IPS-18a (cell line): ENCODE results near the gene PLXNA2.

Experiments used
- H3K27ac ChIP-seq: one replicate; pipeline ENCODE4 v1.5.1; 2013; ENCODE audit warnings: low read length
- H3K27me3 ChIP-seq: one replicate; pipeline ENCODE4 v1.6.1; 2013; ENCODE audit warnings: mild to moderate bottlenecking, low read length; ENCODE audit not compliant: control insufficient read depth, insufficient read depth
- H3K36me3 ChIP-seq: one replicate; pipeline ENCODE4 v1.6.1; 2013; ENCODE audit warnings: low read depth, low read length; ENCODE audit not compliant: control insufficient read depth
- H3K4me1 ChIP-seq: one replicate; pipeline ENCODE4 v1.6.1; 2013; ENCODE audit warnings: low read depth, low read length; ENCODE audit not compliant: control insufficient read depth
- H3K4me3 ChIP-seq: one replicate; pipeline ENCODE4 v1.5.1; 2013; ENCODE audit warnings: low read length
- H3K9ac ChIP-seq: one replicate; pipeline ENCODE4 v1.6.1; 2013; ENCODE audit warnings: mild to moderate bottlenecking, low read length, moderate library complexity
- H3K9me3 ChIP-seq: one replicate; pipeline ENCODE4 v1.6.1; 2013; ENCODE audit warnings: low read depth, low read length; ENCODE audit not compliant: control insufficient read depth

PLXNA2 gene

DNA sequence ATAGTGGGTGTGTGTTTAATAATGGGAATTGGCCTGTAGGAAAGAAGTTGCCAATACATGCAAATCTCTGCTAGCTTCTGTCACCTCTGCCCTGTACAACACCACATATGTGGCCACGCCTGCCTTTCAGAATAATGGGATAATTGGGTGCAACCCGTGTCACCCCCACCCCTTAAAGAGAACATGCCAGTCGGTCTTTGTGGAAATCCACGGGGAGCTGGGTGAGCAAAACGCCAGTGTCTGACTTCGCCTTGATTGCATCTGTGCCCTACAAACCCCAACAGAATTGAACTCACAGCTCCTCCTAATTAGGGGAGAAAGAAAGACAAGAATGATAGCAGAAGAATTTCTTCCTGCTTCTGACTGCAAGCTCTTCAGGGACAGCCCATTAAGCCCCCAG lies 6.4 kb upstream of the PLXNA2 start:
- H3K9ac ChIP-seq, result no peak overlapping the region
- H3K4me1 ChIP-seq, result peaks cover 14% of the 10 kb centered on the region
- no peaks in the 10 kb centered on the region for H3K36me3 ChIP-seq
- no peak overlapping the region for H3K27ac ChIP-seq
- H3K4me3 ChIP-seq, result no peak overlapping the region
- peaks cover 35% of the 10 kb centered on the region for H3K27me3 ChIP-seq
- no peaks in the 10 kb centered on the region for H3K9me3 ChIP-seq

DNA sequence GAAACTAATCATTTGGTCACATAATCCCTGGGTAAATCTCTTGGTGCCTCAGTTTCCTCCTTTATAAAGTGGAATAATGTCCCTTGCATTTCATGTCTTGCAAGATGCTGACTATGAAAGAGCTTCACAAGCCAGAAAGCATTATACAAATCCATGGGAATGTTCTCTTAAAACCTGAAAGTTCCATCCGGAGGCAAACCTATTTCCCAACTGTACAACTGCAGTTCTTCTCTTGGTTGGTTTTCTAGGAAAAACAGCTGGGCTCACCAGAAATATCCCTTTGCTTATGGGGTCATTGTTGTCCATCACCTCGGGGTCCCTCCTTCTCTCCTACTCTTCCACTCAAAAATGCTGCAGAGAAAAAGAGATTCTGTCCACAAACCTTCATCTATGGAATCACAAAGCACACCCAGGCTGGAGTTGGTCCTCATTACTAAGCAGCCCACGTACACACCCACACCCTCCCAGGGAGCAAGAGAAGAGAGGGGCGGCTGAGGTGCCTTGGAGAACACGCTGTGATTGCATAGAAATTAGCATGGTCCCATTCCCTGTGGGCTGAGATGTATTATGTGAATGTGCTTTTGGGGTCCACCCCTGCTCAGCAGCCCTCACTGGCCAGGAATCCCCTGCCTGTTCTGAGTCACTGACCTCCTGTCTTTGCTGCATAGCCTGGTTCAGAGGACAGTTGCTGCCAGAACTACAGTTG lies 5.0 kb upstream of the PLXNA2 start:
- no peak overlapping the region for H3K27ac ChIP-seq
- no peak overlapping the region for H3K4me3 ChIP-seq
- H3K9me3 ChIP-seq, result no peaks in the 10 kb centered on the region
- no peaks in the 10 kb centered on the region for H3K36me3 ChIP-seq
- H3K4me1 ChIP-seq, result peaks cover 21% of the 10 kb centered on the region
- peaks cover 32% of the 10 kb centered on the region for H3K27me3 ChIP-seq
- H3K9ac ChIP-seq, result no peak overlapping the region

DNA sequence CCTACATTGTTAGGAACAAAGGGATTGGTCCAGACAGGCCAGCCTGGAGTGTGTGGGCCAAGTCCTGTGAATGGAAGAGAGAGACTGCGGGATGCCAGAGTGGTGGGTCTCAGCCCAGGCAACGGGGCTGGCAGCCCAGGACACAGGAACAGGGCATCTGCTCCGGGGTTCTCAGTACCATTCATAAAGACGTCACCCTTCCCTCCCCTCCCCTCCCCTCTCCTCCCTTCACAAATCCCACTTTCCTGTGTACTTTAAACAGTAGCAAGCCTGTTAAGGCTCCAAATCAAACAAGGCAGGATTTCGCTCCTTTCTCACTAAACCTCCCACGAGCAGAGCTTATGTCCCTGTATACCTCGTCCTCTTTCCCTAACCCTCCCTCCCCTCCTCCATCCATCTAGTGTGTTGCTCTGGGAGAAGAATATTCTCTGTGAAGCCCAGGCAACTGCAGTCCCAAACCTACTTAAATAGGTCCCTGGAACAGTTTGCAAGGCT lies 4.2 kb upstream of the PLXNA2 start:
- Histone ChIP-seq H3K4me1 (peaks cover 20% of the 10 kb centered on the region), H3K27ac (no peak overlapping the region), H3K4me3 (no peak overlapping the region), H3K36me3 (no peaks in the 10 kb centered on the region), H3K9me3 (no peaks in the 10 kb centered on the region), H3K9ac (no peak overlapping the region), H3K27me3 (peaks cover 35% of the 10 kb centered on the region)

DNA sequence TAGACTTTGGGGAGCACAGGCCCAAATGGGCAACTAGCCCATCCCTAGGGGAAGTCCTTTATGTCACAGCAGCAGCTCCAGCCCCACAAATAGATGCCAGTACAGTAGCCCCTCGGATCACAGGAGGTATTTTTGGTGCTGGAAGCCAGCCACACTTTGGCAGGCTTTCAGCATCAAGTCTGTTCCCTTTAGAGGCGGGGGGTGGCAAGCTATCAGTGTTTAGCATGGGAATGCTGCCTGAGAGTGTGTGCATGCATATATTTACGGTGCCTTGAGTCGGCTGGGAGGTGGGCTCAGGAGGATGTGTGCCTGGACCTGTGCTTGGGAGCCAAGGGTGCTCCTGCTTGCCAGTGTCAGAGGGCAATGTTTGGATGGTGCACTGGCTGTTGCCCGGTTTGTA lies 3.5 kb upstream of the PLXNA2 start:
- Histone ChIP-seq H3K27me3 (peaks cover 37% of the 10 kb centered on the region), H3K36me3 (no peaks in the 10 kb centered on the region)

DNA sequence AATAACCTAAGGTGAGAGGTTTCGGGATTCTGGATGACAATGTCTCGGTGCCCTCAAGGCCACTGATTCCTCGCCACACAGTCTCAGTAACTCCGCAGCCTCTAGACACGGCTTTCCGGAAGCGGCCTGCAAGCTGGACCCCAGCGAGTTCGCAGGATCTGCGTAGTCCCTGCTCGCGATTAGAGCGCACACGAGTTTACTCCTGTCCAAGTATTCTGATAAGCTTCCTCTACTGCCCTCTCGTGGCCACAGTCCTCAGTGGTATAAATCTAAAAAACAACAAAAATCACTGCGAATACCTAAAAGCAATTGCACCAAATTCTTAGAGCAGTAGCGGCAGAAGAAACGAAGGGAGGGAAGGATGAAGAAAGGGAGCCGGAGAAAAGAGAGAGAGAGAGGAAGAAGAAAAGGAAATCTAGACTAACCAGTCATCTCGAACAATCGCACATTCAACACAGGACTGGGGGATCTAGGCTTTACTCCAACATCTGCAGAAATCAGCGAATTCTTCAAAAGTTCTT lies 1.1 kb upstream of the PLXNA2 start:
- Histone ChIP-seq H3K36me3 (no peaks in the 10 kb centered on the region), H3K27ac (no peak overlapping the region), H3K4me3 (peak overlapping the region; percentile 67), H3K9ac (no peak overlapping the region), H3K9me3 (no peaks in the 10 kb centered on the region), H3K4me1 (peaks cover 7% of the 10 kb centered on the region), H3K27me3 (peaks cover 59% of the 10 kb centered on the region)

More for the DNA sequence above, 3.5 kb upstream of the PLXNA2 start:
- H3K4me3 ChIP-seq, result no peak overlapping the region
- no peaks in the 10 kb centered on the region for H3K9me3 ChIP-seq
- H3K27ac ChIP-seq, result no peak overlapping the region
- H3K4me1 ChIP-seq, result peaks cover 15% of the 10 kb centered on the region
- no peak overlapping the region for H3K9ac ChIP-seq

DNA sequence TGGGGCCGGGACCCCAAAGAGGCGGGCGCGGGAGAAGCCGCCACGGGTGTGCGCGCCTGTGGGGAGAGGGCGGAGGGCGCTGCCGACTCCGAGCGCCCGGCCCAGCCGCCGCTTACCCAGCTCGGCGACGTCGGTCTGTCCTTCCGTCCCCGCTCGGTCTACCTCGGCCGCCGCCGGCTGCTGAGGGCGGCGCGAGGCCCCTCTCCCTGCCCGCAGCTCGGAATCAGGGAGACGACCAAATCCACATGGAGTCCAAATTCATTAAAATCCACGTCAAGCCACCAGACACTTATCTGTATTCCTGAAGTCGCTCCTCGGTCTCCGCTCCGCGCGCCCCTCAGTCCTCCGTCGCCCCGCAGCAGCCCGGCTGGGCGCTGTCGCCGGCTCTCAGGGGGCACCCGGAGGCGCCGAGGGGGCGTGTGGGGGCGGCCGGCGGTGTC lies 637 bp downstream of the PLXNA2 start:
- Histone ChIP-seq H3K4me3 (peak overlapping the region; percentile 67), H3K4me1 (peaks cover 16% of the 10 kb centered on the region), H3K9ac (peak overlapping the region; percentile 30), H3K9me3 (no peaks in the 10 kb centered on the region), H3K27me3 (peaks cover 69% of the 10 kb centered on the region), H3K36me3 (no peaks in the 10 kb centered on the region), H3K27ac (no peak overlapping the region)

DNA sequence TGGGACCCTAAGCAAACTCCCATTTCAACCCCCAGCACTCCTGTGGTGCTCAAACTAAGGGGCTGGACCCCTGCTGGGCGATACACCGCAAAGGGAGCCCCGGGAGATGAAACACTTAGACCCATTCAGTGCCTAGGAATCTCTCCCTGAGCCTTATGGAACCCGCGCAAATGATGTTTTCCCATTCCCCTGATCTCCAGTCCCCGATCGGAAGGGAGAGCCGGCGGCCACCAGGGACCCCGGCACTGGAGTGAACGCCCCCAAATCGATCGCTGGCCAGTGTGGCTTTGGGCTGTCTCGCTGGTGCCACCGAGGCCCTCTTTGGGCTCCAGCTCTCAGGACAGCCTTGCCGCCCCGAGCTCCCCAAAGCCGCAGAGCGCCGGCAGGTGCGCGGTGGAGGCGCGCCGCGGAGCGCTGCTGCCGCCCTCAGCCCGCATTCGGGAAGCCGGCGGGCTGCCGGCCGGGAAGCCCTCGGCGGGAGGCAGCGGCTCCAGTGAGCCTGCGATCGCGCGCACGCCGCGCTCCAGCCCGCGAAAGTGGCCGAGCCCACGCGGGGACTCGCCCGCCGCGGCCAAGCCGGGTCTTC lies 1.1 kb downstream of the PLXNA2 start:
- H3K36me3 ChIP-seq, result no peaks in the 10 kb centered on the region
- H3K27ac ChIP-seq, result no peak overlapping the region
- H3K9ac ChIP-seq, result no peak overlapping the region
- H3K4me1 ChIP-seq, result peaks cover 19% of the 10 kb centered on the region
- no peaks in the 10 kb centered on the region for H3K9me3 ChIP-seq
- H3K4me3 ChIP-seq, result peak overlapping the region; percentile 67
- H3K27me3 ChIP-seq, result peaks cover 69% of the 10 kb centered on the region

DNA sequence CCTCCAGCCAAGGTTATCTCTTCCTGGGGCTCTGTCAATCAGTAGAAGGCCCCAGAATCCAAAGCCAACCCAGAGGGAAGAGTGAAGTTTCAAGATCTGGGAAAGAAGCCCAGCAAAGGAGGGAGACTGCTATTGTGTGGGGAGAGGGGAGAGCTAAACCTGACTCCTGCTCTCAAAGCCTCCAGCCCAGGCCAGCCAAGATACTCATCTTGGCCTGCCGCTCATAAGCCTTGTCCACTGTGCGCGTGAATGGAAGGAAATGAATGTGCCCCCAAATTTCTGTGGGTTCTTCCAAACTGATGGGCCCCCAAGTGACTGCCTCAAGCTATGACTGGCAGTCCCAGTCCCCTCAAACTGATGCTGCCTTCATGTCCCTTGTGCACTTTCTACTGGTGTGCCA lies 2.0 kb downstream of the PLXNA2 start:
- Histone ChIP-seq H3K9ac (no peak overlapping the region), H3K27me3 (peaks cover 75% of the 10 kb centered on the region), H3K4me1 (peaks cover 19% of the 10 kb centered on the region), H3K36me3 (no peaks in the 10 kb centered on the region), H3K27ac (no peak overlapping the region), H3K4me3 (peak overlapping the region; percentile 67), H3K9me3 (no peaks in the 10 kb centered on the region)

DNA sequence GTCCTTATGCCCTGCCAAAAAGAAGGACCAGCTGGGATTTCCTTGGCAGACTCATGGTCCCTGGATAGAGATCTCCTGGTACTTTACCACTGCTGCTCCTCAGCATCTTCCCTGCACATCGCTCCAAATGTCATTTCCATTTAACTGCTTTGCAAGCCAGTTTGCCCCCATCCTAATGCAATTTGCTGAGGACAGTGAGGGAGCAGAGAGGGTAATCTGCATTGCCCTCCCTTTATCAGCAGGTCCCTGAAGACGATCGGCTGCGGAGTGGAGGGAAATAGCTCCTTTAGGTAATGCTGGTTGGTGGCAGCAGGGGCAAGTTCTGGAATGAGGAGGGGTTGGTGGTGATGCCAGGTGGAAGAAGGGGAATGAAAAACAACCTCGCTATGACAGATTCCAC lies 2.7 kb downstream of the PLXNA2 start:
- no peak overlapping the region for H3K27ac ChIP-seq
- H3K36me3 ChIP-seq, result no peaks in the 10 kb centered on the region
- H3K27me3 ChIP-seq, result peaks cover 75% of the 10 kb centered on the region
- peaks cover 19% of the 10 kb centered on the region for H3K4me1 ChIP-seq
- H3K9ac ChIP-seq, result no peak overlapping the region
- no peaks in the 10 kb centered on the region for H3K9me3 ChIP-seq
- H3K4me3 ChIP-seq, result no peak overlapping the region

DNA sequence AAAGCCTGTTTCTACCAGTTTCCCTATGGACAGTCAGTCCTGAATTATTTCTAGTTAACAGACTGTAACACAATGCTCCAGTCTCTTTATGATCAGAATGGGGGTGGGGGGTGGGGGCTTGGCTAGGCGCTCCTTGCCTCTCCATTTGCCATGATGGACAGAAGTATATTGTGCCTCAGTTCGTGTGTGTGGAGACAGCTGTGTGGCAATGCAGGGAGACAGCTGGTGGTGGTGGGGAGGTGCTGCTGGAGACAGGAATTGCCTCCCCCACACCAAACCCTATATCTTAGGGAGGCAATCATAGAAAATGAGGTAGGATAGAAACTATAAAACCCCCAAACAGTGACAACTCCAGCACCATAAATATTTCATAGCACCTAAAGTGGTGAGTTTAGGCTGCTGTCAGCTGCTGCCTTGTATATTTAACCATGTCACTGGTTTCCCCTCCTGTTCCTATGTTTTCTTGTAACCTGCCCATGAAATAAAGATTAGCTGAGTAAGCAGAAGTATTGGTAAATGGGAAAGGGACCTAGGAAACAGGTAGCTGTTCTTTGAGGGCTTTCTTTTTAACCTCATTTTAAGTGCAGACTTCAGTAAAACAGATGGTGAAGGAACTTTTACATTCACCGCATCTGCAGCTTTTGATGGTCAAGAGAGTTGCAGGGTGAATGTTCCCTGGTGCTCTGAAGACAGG lies 3.4 kb downstream of the PLXNA2 start:
- Histone ChIP-seq H3K9ac (no peak overlapping the region), H3K9me3 (no peaks in the 10 kb centered on the region), H3K4me1 (peaks cover 22% of the 10 kb centered on the region), H3K27ac (no peak overlapping the region), H3K36me3 (no peaks in the 10 kb centered on the region), H3K27me3 (peaks cover 68% of the 10 kb centered on the region), H3K4me3 (no peak overlapping the region)

DNA sequence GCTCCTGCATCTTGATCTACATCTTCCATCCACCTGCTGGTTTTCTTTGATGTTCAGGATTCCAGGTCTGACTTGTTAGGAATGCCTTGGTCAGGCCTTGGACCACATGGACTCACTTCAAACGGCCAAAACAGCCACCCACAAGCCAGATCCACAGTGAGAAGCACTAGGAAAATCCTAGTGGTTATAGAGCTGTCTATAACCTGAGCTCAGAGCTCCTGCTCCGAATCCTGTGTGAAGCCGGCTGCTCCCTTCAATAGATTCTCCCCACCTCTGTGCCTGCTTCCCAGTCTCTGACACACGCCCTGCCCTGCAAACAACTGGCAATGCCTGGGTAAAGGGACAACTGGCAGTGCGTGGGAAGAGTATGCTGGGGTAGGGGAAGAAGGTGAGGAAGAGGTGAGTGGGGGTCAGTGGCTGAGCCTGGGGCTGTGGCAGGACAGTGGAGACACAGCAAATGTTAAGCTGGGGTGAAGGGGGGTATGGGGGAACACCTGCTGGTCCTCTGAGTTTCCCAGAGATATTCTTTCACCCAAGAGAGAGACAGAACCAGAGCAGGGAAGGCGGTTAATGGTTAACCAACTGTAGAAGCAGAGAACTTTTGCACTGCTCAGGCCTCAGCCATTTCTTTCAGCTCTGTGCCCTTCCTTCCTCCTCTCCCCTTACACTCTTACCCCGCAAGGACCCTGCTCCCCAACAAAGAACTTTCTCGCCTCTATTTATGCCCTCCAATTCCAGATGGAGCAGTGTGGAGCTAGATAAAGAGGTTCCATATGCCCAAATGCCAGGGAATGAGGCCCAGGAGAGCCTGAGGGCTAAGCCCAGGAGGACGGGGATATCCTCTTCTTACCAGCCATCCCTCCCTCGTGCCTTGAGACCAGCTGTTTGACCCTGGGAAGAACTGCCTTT lies 4.5 kb downstream of the PLXNA2 start:
- Histone ChIP-seq H3K36me3 (no peaks in the 10 kb centered on the region), H3K9ac (no peak overlapping the region), H3K4me3 (no peak overlapping the region), H3K9me3 (no peaks in the 10 kb centered on the region), H3K27ac (no peak overlapping the region), H3K27me3 (peaks cover 58% of the 10 kb centered on the region), H3K4me1 (peaks cover 25% of the 10 kb centered on the region)
